IMR-90 (cell line): ENCODE data around the gene BIRC5. TPM values are rescaled to one million over a fixed set of nuclear protein-coding genes. Genes with fewer than 3 reads are reported as not detected.

ENCODE experiments used
- ATAC-seq: fragments of 200-7000 bp; cut with Tn5 transposase; 2 replicates; pipeline ENCODE4 v1.9.1; 2020; ENCODE audit warnings: low read depth, mild to moderate bottlenecking, moderate library complexity
- BruUV-seq: library from RNA; stranded (reverse); fragments of 400-500 nt; replicated peaks from 2 replicates; lab custom pipeline; 2021; lab: Mats Ljungman, UMichigan
- CTCF ChIA-PET: fragments of 300-600 bp; formaldehyde crosslinking; extraction: SDS; loops from one replicate; lab custom pipeline; 2021; ENCODE audit warnings: antibody characterized with exemption; lab: Yijun Ruan, JAX
- POLR2A ChIA-PET: fragments of 300-600 bp; sonication (Branson Sonifier 250); formaldehyde crosslinking; loops from one replicate; lab custom pipeline; 2022; ENCODE audit warnings: antibody characterized with exemption; ENCODE audit not compliant: unreplicated experiment; lab: Charles Lee
- DNase-seq: peaks from one replicate; pipeline ENCODE4 v3.0.0; 2013
- H2AFZ ChIP-seq: replicated peaks from 2 replicates; pipeline ENCODE3; 2013; ENCODE audit warnings: low read length, mild to moderate bottlenecking; ENCODE audit not compliant: poor library complexity
- H2AK5ac ChIP-seq: 2 replicates; pipeline ENCODE4 v1.6.1; 2013; ENCODE audit warnings: low read depth, low read length, inconsistent platforms
- H2AK9ac ChIP-seq: replicated peaks from 2 replicates; pipeline ENCODE3; 2013; ENCODE audit warnings: mild to moderate bottlenecking, low read depth, low read length, moderate library complexity; ENCODE audit not compliant: poor library complexity
- H2BK120ac ChIP-seq: 2 replicates; pipeline ENCODE4 v1.6.1; 2013; ENCODE audit warnings: low read depth, low read length, inconsistent platforms
- H2BK15ac ChIP-seq: 3 replicates; pipeline ENCODE4 v1.6.1; 2013; ENCODE audit warnings: low read depth, low read length, inconsistent platforms
- H2BK20ac ChIP-seq: 2 replicates; pipeline ENCODE4 v1.6.1; 2013; ENCODE audit warnings: low read depth, mild to moderate bottlenecking, inconsistent platforms, low read length, moderate library complexity
- H2BK5ac ChIP-seq: 2 replicates; pipeline ENCODE4 v1.6.1; 2013; ENCODE audit warnings: mild to moderate bottlenecking, low read depth, low read length, inconsistent platforms; ENCODE audit not compliant: poor library complexity, severe bottlenecking
- H3K14ac ChIP-seq: replicated peaks from 2 replicates; pipeline ENCODE4 v1.6.1; 2013; ENCODE audit warnings: low read depth, low read length, inconsistent platforms
- H3K18ac ChIP-seq: 2 replicates; pipeline ENCODE4 v1.6.1; 2013; ENCODE audit warnings: low read depth, low read length, control low read depth
- H3K23ac ChIP-seq: 2 replicates; pipeline ENCODE4 v1.6.1; 2013; ENCODE audit warnings: low read depth, low read length, inconsistent platforms
- H3K27ac ChIP-seq: 2 replicates; pipeline ENCODE4 v1.5.1; 2013; ENCODE audit warnings: mild to moderate bottlenecking, control low read depth, low read length; ENCODE audit not compliant: insufficient read depth
- H3K27me3 ChIP-seq: 2 replicates; pipeline ENCODE4 v1.6.1; 2013; ENCODE audit warnings: low read length; ENCODE audit not compliant: control insufficient read depth, insufficient read depth
- H3K36me3 ChIP-seq: 2 replicates; pipeline ENCODE4 v1.6.1; 2013; ENCODE audit warnings: low read length, mixed read lengths; ENCODE audit not compliant: control insufficient read depth, insufficient read depth
- H3K4ac ChIP-seq: 2 replicates; pipeline ENCODE4 v1.6.1; 2013; ENCODE audit warnings: low read depth, low read length, inconsistent platforms
- H3K4me1 ChIP-seq: 2 replicates; pipeline ENCODE4 v1.6.1; 2013; ENCODE audit warnings: low read length, mixed read lengths; ENCODE audit not compliant: control insufficient read depth, insufficient read depth
- H3K4me2 ChIP-seq: 2 replicates; pipeline ENCODE4 v1.6.1; 2013; ENCODE audit warnings: low read depth, mild to moderate bottlenecking, control low read depth, low read length, moderate library complexity
- H3K4me3 ChIP-seq: 2 replicates; pipeline ENCODE4 v1.5.1; 2013; ENCODE audit warnings: low read depth, mild to moderate bottlenecking, control low read depth, low read length, moderate library complexity; ENCODE audit not compliant: insufficient read depth
- H3K56ac ChIP-seq: 2 replicates; pipeline ENCODE4 v1.6.1; 2013; ENCODE audit warnings: low read length, inconsistent platforms; ENCODE audit not compliant: insufficient read depth; ENCODE audit errors: extremely low read depth
- H3K79me1 ChIP-seq, 2 experiments: 2 replicates each; pipeline ENCODE4 v1.6.1; 2013; ENCODE audit warnings: low read length in 2 of 2, inconsistent platforms in 1 of 2, low read depth in 1 of 2
- H3K9ac ChIP-seq: 2 replicates; pipeline ENCODE4 v1.6.1; 2013; ENCODE audit warnings: low read depth, low read length, control low read depth
- H3K9me1 ChIP-seq: 2 replicates; pipeline ENCODE4 v1.6.1; 2013; ENCODE audit warnings: low read length, inconsistent platforms; ENCODE audit not compliant: insufficient read depth
- H3K9me3 ChIP-seq: 2 replicates; pipeline ENCODE4 v1.6.1; 2013; ENCODE audit warnings: low read length; ENCODE audit not compliant: control insufficient read depth, insufficient read depth
- H4K20me1 ChIP-seq: 2 replicates; pipeline ENCODE4 v1.6.1; 2013; ENCODE audit warnings: low read length, inconsistent platforms; ENCODE audit not compliant: insufficient read depth
- H4K5ac ChIP-seq: 2 replicates; pipeline ENCODE4 v1.6.1; 2013; ENCODE audit warnings: mild to moderate bottlenecking, low read depth, low read length, control low read depth
- H4K8ac ChIP-seq, 2 experiments: 2 replicates each; pipeline ENCODE4 v1.6.1; 2013; ENCODE audit warnings: low read depth in 2 of 2, low read length in 2 of 2, control low read depth in 1 of 2, inconsistent platforms in 1 of 2
- H4K91ac ChIP-seq: 2 replicates; pipeline ENCODE4 v1.6.1; 2013; ENCODE audit warnings: low read depth, low read length, inconsistent platforms; ENCODE audit not compliant: insufficient read depth
- CEBPB ChIP-seq: IDR thresholded peaks from 2 replicates; pipeline ENCODE4 v1.6.1; 2012; ENCODE audit warnings: low read depth, low read length, improper control_type of control experiment
- CTCF ChIP-seq: conservative IDR thresholded peaks from 2 replicates; pipeline ENCODE4 v1.5.1; 2012; ENCODE audit warnings: mild to moderate bottlenecking, low read depth, low read length, improper control_type of control experiment
- MAFK ChIP-seq: IDR thresholded peaks from 2 replicates; pipeline ENCODE4 v1.6.1; 2012; ENCODE audit warnings: low read depth, low read length, improper control_type of control experiment
- MAZ ChIP-seq: IDR thresholded peaks from 2 replicates; pipeline ENCODE4 v1.6.1; 2012; ENCODE audit warnings: low read depth, mild to moderate bottlenecking, low read length, improper control_type of control experiment, moderate library complexity, borderline replicate concordance
- RAD21 ChIP-seq: IDR thresholded peaks from 2 replicates; pipeline ENCODE4 v1.6.1; 2012; ENCODE audit warnings: low read length, improper control_type of control experiment
- RFX5 ChIP-seq: IDR thresholded peaks from 2 replicates; pipeline ENCODE4 v1.8.0; 2012; ENCODE audit warnings: low read depth, mild to moderate bottlenecking, low read length, moderate library complexity
- SMC3 ChIP-seq: fragments of 150-350 bp; IDR thresholded peaks from 2 replicates; pipeline ENCODE4 v1.6.1; 2016; ENCODE audit warnings: low read depth, mild to moderate bottlenecking, antibody characterized with exemption, low read length, moderate library complexity
- WGBS, 2 experiments: methylation state at CpG; one replicate each; pipeline versions ENCODE4 v1.1.5 to v1.1.7; 2013; ENCODE audit warnings: missing lambda C conversion rate in 2 of 2; ENCODE audit not compliant: insufficient read length in 1 of 2; ENCODE audit errors: extremely low coverage in 2 of 2; 5-methylcytosine and 5-hydroxymethylcytosine counted together
- dilution Hi-C: fragments of 300-500 bp; cut with HindIII; formaldehyde crosslinking; loops from one replicate; pipeline ENCODE4 v1.14.3; 2018; ENCODE audit warnings: low sequenced_read_pairs; ENCODE audit not compliant: unreplicated experiment
- in situ Hi-C: fragments of 300-500 bp; cut with MboI; formaldehyde crosslinking; loops from 3 replicates; pipeline ENCODE4 v1.14.3; 2019; ENCODE audit warnings: low sequenced_read_pairs, inconsistent platforms, mixed read lengths
- intact Hi-C: fragments of 100-400 bp; cut with micrococcal nuclease; formaldehyde crosslinking; loops from 2 replicates; pipeline ENCODE4 v1.10.0; 2022
- polyA plus RNA-seq, 3 experiments: library from polyadenylated mRNA; depleted of rRNA; stranded (reverse); fragments of >200 nt; gene quantifications; 2 replicates each; pipeline ENCODE4 v1.2.3, GENCODE V29; 2012; ENCODE audit warnings: low replicate concordance in 1 of 3
- total RNA-seq: library from RNA; depleted of rRNA; stranded (reverse); fragments of >200 nt; gene quantifications from 2 replicates; pipeline ENCODE4 v1.2.3, GENCODE V29; 2012

The BIRC5 gene
- total and polyA plus RNA-seq, 2 of the 4 experiments (the other 2 are of a cell fraction) = 16.6 to 52.7 TPM

- no peak for DNase-seq
- CTCF ChIA-PET = no interaction called here
- H2BK20ac ChIP-seq = no peak overlapping the region
Observed at GRCh38 chr17:78264590-78264989, 50.5 kb downstream of the BIRC5 start.

More at GRCh38 chr17:78264590-78264989, 50.5 kb downstream of the BIRC5 start:
- no CpG with 5 or more reads among the region's 5 CpGs for WGBS, 2 experiments
- Histone ChIP-seq H3K27ac (no peak overlapping the region), H4K8ac (no peak overlapping the region), H2BK120ac (no peak overlapping the region), H3K4me1 (peaks cover 8% of the 10 kb centered on the region; the same call in 1 of the 2 replicates), H2AK9ac (no peak overlapping the region), H4K20me1 (no peaks in the 10 kb centered on the region), H2AFZ (no peak overlapping the region), H3K9me1 (no peaks in the 10 kb centered on the region), H3K79me1 (no peaks in the 10 kb centered on the region), H3K14ac (no peak overlapping the region), H3K23ac (no peak overlapping the region), H3K18ac (no peak overlapping the region), H3K56ac (no peak overlapping the region), H3K27me3 (peaks cover 18% of the 10 kb centered on the region), H3K9ac (no peak overlapping the region), H3K4me3 (no peak overlapping the region), H2BK15ac (no peak overlapping the region), H2BK5ac (no peak overlapping the region), H2AK5ac (no peak overlapping the region), H3K4me2 (no peak overlapping the region), H4K5ac (no peak overlapping the region), H3K4ac (no peak overlapping the region), H4K91ac (no peak overlapping the region), H3K36me3 (no peaks in the 10 kb centered on the region), H3K9me3 (no peaks in the 10 kb centered on the region)
- in situ Hi-C loops (no loop called here), dilution Hi-C loops (no loop called here), intact Hi-C loops (no loop called here)
- no peak for TF ChIP-seq CTCF
- TF ChIP-seq RFX5 = no peak
- TF ChIP-seq CEBPB = no peak
- TF ChIP-seq MAFK = no peak
- no peak for TF ChIP-seq SMC3
- TF ChIP-seq MAZ = no peak
- TF ChIP-seq RAD21 = no peak
- ATAC-seq = no peak
- POLR2A ChIA-PET = no interaction called here
- BruUV-seq = no TSS peak
